ENCODE data around the gene QRFP.
"Not testable (repeated sequence)": the region's sequence is repeated elsewhere in the genome, so short reads cannot be mapped to it uniquely, and the experiment has no call there.

The QRFP gene

DNA sequence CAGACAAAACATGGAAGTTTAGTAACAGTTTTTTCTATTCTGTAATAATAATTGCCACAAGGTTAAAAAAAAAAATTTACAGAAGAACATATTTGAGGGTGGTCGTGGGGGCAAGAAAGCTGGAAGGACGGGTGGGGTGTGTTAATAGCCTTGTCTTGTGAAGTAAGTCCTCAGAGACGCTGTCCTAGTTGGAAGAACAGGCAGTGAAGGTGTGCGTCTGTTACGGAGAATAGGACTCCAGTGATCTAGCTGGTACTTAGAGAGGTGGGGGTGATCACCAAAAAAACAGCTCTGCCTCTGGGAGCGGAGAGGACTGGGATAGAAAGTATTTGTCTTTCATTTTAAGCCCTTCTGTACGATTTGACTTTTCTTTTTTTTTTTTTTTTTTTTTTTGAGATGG lies 43.8 kb downstream of the QRFP start:
- TF ChIP-seq, protein P1, sequence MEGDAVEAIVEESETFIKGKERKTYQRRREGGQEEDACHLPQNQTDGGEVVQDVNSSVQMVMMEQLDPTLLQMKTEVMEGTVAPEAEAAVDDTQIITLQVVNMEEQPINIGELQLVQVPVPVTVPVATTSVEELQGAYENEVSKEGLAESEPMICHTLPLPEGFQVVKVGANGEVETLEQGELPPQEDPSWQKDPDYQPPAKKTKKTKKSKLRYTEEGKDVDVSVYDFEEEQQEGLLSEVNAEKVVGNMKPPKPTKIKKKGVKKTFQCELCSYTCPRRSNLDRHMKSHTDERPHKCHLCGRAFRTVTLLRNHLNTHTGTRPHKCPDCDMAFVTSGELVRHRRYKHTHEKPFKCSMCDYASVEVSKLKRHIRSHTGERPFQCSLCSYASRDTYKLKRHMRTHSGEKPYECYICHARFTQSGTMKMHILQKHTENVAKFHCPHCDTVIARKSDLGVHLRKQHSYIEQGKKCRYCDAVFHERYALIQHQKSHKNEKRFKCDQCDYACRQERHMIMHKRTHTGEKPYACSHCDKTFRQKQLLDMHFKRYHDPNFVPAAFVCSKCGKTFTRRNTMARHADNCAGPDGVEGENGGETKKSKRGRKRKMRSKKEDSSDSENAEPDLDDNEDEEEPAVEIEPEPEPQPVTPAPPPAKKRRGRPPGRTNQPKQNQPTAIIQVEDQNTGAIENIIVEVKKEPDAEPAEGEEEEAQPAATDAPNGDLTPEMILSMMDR (IDR thresholded peaks at IDR 0.05; ENCODE audit: low read depth, low read length, missing control alignments) = no peak

DNA sequence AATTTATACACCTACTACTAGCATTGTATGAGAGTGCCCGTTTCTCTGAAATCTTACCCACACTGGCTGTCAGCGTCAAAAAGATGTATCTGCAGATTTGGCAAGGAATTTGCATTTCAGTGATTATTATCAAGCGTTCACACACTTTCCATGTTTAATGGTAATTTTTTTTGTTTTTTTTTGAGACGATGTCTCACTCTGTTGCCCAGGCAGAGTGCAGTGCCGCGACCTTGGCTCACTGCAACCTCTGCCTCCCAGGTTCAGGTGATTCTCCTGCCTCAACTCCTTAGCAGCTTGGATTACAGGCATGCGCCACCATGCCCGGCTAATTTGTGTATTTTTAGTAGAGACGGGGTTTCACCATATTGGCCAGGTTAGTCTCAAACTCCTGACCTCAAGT lies 47.3 kb downstream of the QRFP start:
- no peak overlapping the region for H3K4me3 ChIP-seq (replicated peaks; ENCODE audit: low read depth, low read length)
- no peak for DNase-seq (ENCODE audit: extremely low read depth, low read depth)
- TF ChIP-seq, protein P1 (IDR thresholded peaks at IDR 0.05; ENCODE audit: low read depth, low read length, missing control alignments) = no peak

More for the DNA sequence above, 43.8 kb downstream of the QRFP start:
- DNase-seq (ENCODE audit: extremely low read depth, low read depth) = no peak
- no peak overlapping the region for H3K4me3 ChIP-seq (replicated peaks; ENCODE audit: low read depth, low read length)

DNA sequence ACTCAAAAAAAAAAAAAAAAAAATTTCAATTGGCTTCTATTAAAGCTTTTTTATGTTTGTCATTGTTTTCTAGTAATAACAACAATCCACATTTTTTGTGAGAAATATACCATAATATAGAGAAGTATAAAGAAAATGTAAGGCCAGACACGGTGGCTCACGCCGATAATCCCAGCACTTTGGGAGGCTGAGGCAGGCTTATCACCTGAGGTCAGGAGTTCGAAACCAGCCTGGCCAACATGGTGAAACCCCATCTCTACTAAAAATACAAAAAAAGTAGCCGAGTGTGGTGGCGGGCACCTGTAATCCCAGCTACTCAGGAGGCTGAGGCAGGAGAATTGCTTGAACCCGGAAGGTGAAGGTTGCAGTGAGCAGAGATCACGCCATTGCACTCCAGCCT lies 48.1 kb downstream of the QRFP start:
- not testable (repeated sequence) for DNase-seq (ENCODE audit: extremely low read depth, low read depth); H3K4me3 ChIP-seq (replicated peaks; ENCODE audit: low read depth, low read length)

DNA sequence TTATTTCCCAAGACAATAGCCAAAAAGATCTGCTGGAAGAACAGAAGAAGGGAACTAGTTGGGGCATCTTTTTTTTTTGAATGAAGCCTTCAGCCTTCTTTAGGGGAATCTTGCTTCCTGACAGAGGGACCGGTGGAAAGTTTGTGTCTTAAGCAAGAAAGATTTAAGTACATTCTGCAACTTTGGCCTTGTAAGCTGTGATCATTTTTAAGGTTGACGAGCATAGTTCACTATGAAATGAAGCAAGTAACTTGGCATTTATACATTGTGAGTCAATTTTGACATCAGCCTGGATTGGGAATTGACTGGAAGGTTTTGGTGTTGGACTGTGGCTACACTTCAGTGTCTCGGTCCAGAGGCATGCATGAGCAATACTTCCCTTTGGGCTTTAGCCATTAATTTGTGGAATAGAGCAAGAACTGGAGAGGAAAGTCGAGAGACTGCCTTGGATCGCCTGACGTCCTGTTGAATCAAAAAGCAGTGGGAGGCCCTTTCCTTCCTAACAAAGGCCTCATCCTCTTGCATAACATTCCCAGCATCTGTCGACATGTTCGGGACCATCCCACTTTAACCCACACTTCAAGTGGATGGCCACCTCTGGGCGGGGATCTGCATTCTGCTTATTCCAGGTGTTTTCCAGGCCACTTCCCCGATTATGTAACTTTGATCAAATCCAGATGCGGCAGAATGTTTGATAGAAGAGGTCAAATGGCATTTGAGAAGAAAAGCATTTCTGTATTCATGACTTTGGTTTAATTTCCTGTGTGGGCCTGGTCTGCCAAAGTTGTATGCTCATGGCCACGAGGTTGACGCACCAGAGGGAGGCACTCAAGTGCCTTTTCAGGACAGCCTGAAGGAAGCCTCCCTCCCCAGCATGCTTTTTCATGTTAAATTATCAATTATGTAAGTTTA lies 49.0 kb downstream of the QRFP start:
- TF ChIP-seq, protein P1 (IDR thresholded peaks at IDR 0.05; ENCODE audit: low read depth, low read length, missing control alignments) = peak; percentile 48
- H3K4me3 ChIP-seq (replicated peaks; ENCODE audit: low read depth, low read length) = no peak overlapping the region
- DNase-seq (ENCODE audit: extremely low read depth, low read depth) = peak; percentile 96

DNA sequence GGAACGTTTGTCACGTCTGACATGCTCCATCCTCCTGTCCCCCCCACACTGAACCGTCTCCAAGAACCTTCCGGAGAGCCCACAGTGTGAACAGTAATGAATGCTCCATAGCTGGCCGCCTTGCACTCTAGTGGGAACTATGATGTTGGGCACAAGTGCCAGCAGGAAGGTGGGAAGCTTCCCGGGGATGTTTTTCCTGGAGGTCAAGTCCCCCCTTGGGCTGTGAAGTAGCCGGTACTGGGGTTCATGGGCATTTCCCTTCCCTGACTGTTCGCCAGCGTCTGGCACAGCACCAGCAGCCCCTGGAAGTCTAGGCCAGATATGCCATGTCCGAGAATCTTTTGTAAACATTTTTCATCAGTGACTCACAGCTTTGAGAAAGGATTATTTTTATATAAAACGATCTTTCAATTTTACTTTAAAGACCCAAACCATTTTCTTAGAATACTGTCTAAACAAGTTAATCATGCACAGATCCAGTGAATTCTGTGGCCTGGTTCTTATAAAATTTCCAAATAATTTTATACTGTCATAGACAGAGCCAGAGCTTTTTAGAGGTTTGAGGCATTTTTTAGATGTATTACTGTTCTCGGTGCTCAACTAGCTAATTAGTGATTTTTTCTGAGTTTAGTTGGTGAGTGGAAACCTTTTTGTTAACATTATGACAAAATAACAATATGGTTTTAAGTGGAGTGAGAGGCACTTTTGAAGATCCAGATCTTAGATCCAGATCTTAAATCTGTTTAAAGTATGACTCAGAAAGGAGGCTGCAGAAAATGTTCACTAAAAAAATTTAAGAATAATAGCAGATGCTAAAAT lies 49.9 kb downstream of the QRFP start:
- H3K4me3 ChIP-seq (replicated peaks; ENCODE audit: low read depth, low read length) = peak overlapping the region; percentile 21
- DNase-seq (ENCODE audit: extremely low read depth, low read depth) = no peak
- TF ChIP-seq, protein P1 (IDR thresholded peaks at IDR 0.05; ENCODE audit: low read depth, low read length, missing control alignments) = no peak

DNA sequence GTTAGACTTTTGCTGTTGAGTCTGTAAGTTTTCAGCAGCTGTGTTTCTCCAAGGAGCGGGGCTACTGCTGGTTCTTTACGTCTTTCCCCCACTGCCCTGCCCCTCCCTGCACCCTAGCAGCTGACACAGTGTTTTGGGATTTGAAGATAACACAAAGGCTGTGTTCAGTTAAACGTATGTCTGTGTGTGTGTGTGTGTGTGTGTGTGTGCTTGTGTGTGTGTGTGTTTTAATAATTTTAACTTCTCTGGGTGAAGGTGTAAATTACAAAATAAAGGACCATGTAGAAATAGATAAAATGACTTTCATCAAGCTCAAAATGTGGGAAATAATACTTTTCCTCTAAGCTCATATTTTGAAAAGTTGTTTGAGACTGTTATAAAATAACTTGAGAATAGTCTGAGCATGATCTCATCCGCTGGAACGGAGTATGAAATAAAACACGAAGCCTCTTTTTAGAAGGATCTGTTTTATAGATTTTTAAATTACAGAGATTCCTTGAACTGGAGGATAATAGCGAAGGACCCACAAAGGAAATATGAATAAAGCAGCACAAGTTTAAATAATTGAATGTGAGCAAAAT lies 50.6 kb downstream of the QRFP start:
- peak overlapping the region; percentile 21 for H3K4me3 ChIP-seq (replicated peaks; ENCODE audit: low read depth, low read length)
- no peak for DNase-seq (ENCODE audit: extremely low read depth, low read depth)
- TF ChIP-seq, protein P1 (IDR thresholded peaks at IDR 0.05; ENCODE audit: low read depth, low read length, missing control alignments) = no peak

DNA sequence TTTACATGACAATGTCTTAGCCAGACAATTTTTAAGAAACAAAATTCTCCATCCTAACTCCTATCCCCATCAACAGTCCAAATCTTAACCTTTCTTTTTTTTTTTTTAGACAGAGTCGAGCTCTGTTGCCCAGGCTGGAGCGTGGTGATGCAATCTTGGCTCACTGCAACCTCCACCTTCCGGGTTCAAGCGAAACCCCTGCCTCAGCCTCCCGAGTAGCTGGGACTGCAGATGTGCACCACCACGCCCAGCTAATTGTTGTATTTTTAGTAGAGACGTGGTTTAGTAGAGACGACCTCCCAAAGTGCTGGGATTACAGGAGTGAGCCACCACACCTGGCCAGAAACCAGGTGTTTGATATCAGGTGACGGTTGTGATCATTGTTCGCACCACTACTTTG lies 51.4 kb downstream of the QRFP start:
- TF ChIP-seq, protein P1 (IDR thresholded peaks at IDR 0.05; ENCODE audit: low read depth, low read length, missing control alignments) = no peak
- DNase-seq (ENCODE audit: extremely low read depth, low read depth) = no peak
- H3K4me3 ChIP-seq (replicated peaks; ENCODE audit: low read depth, low read length) = peak overlapping the region; percentile 21
